HCT116 (cell line): ENCODE results near the gene BHMT.

Source experiments
- CBX3 ChIP-seq: IDR thresholded peaks from 2 replicates; pipeline ENCODE4 v1.6.1; 2012; ENCODE audit warnings: low read depth
- ELF1 ChIP-seq: IDR thresholded peaks from 2 replicates; pipeline ENCODE4 v1.6.1; 2012; ENCODE audit warnings: low read depth, borderline replicate concordance
- POLR2A ChIP-seq: IDR thresholded peaks from 2 replicates; pipeline ENCODE4 v1.7.0; 2011; ENCODE audit warnings: borderline replicate concordance; ENCODE audit not compliant: insufficient read depth, insufficient read length; ENCODE audit errors: extremely low read depth
- POLR2AphosphoS5 ChIP-seq: IDR thresholded peaks from 2 replicates; pipeline ENCODE4 v1.6.1; 2011; ENCODE audit warnings: mild to moderate bottlenecking, low read depth, low read length, moderate library complexity
- RAD21 ChIP-seq: IDR thresholded peaks from 2 replicates; pipeline ENCODE4 v1.6.1; 2012; ENCODE audit warnings: low read depth, mild to moderate bottlenecking
- TCF7L2 ChIP-seq: IDR thresholded peaks from 2 replicates; pipeline ENCODE4 v1.7.0; 2011; ENCODE audit warnings: borderline replicate concordance, inconsistent platforms; ENCODE audit not compliant: insufficient read depth, insufficient read length; ENCODE audit errors: extremely low read depth
- ZBTB33 ChIP-seq: IDR thresholded peaks from 2 replicates; pipeline ENCODE4 v1.6.1; 2011; ENCODE audit warnings: mild to moderate bottlenecking, low read length, moderate library complexity; ENCODE audit not compliant: insufficient replicate concordance; ENCODE audit errors: extremely low read depth
- TF ChIP-seq, protein P1 (sequence below), 3 experiments: fragments of 200-600 bp in 1 of 3; sonication (generic) in 1 of 3; IDR thresholded peaks in 2 of 3; conservative IDR thresholded peaks in 1 of 3; 2 replicates each; pipeline ENCODE4 v1.5.1; 2012 to 2017; ENCODE audit warnings: low read depth in 2 of 3, low read length in 2 of 3, antibody characterized with exemption in 1 of 3, borderline replicate concordance in 1 of 3, control low read depth in 1 of 3, mild to moderate bottlenecking in 1 of 3, mixed read lengths in 1 of 3, mixed run types in 1 of 3, moderate library complexity in 1 of 3; ENCODE audit not compliant: insufficient read depth in 1 of 3
- TF ChIP-seq, protein P2 (sequence below): IDR thresholded peaks from 2 replicates; pipeline ENCODE4 v1.6.1; 2012; ENCODE audit warnings: low read depth

GRCh38 chr5:79074641-79075040 lies 37.0 kb upstream of the BHMT start:
- TF ChIP-seq, protein P1, sequence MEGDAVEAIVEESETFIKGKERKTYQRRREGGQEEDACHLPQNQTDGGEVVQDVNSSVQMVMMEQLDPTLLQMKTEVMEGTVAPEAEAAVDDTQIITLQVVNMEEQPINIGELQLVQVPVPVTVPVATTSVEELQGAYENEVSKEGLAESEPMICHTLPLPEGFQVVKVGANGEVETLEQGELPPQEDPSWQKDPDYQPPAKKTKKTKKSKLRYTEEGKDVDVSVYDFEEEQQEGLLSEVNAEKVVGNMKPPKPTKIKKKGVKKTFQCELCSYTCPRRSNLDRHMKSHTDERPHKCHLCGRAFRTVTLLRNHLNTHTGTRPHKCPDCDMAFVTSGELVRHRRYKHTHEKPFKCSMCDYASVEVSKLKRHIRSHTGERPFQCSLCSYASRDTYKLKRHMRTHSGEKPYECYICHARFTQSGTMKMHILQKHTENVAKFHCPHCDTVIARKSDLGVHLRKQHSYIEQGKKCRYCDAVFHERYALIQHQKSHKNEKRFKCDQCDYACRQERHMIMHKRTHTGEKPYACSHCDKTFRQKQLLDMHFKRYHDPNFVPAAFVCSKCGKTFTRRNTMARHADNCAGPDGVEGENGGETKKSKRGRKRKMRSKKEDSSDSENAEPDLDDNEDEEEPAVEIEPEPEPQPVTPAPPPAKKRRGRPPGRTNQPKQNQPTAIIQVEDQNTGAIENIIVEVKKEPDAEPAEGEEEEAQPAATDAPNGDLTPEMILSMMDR (IDR thresholded peaks at IDR 0.05 in 2 of 3, conservative IDR thresholded peaks at IDR 0.05 in 1 of 3; ENCODE audit: borderline replicate concordance in 1 of 3, insufficient read depth in 1 of 3, low read depth in 2 of 3, low read length in 2 of 3) = no peak
- TF ChIP-seq ZBTB33 (no peak), POLR2AphosphoS5 (no peak), CBX3 (no peak), ELF1 (no peak), POLR2A (no peak), RAD21 (no peak), TCF7L2 (no peak)
- TF ChIP-seq, protein P2, sequence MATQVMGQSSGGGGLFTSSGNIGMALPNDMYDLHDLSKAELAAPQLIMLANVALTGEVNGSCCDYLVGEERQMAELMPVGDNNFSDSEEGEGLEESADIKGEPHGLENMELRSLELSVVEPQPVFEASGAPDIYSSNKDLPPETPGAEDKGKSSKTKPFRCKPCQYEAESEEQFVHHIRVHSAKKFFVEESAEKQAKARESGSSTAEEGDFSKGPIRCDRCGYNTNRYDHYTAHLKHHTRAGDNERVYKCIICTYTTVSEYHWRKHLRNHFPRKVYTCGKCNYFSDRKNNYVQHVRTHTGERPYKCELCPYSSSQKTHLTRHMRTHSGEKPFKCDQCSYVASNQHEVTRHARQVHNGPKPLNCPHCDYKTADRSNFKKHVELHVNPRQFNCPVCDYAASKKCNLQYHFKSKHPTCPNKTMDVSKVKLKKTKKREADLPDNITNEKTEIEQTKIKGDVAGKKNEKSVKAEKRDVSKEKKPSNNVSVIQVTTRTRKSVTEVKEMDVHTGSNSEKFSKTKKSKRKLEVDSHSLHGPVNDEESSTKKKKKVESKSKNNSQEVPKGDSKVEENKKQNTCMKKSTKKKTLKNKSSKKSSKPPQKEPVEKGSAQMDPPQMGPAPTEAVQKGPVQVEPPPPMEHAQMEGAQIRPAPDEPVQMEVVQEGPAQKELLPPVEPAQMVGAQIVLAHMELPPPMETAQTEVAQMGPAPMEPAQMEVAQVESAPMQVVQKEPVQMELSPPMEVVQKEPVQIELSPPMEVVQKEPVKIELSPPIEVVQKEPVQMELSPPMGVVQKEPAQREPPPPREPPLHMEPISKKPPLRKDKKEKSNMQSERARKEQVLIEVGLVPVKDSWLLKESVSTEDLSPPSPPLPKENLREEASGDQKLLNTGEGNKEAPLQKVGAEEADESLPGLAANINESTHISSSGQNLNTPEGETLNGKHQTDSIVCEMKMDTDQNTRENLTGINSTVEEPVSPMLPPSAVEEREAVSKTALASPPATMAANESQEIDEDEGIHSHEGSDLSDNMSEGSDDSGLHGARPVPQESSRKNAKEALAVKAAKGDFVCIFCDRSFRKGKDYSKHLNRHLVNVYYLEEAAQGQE = no peak
